DND-41 (cell line): ENCODE measurements around the gene MYO1E.

ENCODE experiments used
- CTCF ChIP-seq: IDR thresholded peaks from 2 replicates; pipeline ENCODE4 v1.5.1; 2012; ENCODE audit warnings: borderline replicate concordance, low read length, moderate library complexity, mild to moderate bottlenecking; ENCODE audit not compliant: poor library complexity, severe bottlenecking; ENCODE audit errors: extremely low read depth
- EZH2 ChIP-seq: IDR thresholded peaks from 3 replicates; pipeline ENCODE4 v1.6.1; 2012; ENCODE audit warnings: borderline replicate concordance, low read depth, mild to moderate bottlenecking, moderate library complexity, low read length, inconsistent platforms; ENCODE audit not compliant: severe bottlenecking

GRCh38 chr15:59385171-59385570 is 12.5 kb upstream of the MYO1E start:
- no peak for TF ChIP-seq CTCF
- TF ChIP-seq EZH2 = no peak
